GM12873 (cell line): ENCODE measurements around the gene ZNF662.

Source experiments
- TF ChIP-seq, protein P1 (sequence below): IDR thresholded peaks from 2 replicates; pipeline ENCODE4 v1.5.1; 2012; ENCODE audit warnings: low read depth, mild to moderate bottlenecking, moderate library complexity, low read length, control low read depth; ENCODE audit not compliant: insufficient read depth; ENCODE audit errors: missing control alignments

The ZNF662 gene

DNA sequence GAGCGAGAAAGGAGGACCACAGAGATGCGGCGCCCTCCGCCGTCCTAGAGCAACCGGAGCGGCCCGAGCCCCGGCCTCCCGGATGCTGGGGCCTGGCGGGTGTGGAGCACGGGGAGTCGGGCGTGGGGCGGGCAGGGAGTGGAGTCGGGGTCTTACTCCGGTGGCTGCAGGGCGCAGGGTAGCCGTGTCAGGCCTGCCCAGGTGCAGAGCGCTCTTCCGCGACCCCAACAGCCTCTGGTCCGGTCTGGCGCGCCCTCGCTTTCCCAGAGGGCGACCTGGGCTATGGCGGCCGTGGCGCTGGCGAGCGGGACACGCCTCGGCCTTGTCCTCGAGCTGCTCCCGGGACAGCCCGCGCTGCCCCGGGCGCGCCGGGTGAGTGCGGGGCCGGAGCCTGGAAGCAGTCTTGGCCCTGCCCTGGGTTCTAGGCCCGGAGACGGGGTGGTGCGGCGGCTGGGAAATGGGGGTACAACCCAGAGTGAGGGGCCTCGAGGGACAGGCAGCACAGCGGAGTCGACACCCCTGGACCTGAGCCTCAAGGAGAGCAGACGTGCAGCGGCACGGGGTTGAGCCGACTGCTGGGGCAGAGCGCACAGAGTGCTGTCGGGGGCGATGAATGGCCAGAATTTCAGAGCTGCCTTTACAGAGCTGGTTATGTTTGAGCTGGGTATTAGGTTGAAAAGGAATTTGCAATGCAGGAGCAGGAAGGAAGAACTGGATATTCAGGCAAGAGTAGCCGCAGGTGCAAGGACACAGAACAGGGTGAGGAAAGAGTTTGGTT, at the start of gene ZNF662:
Gene ZNF662 (plus strand): TSS at position 73 of the 778 bp plus-strand sequence. CDS start 1,973 bp downstream, outside the sequence.
- TF ChIP-seq, protein P1, sequence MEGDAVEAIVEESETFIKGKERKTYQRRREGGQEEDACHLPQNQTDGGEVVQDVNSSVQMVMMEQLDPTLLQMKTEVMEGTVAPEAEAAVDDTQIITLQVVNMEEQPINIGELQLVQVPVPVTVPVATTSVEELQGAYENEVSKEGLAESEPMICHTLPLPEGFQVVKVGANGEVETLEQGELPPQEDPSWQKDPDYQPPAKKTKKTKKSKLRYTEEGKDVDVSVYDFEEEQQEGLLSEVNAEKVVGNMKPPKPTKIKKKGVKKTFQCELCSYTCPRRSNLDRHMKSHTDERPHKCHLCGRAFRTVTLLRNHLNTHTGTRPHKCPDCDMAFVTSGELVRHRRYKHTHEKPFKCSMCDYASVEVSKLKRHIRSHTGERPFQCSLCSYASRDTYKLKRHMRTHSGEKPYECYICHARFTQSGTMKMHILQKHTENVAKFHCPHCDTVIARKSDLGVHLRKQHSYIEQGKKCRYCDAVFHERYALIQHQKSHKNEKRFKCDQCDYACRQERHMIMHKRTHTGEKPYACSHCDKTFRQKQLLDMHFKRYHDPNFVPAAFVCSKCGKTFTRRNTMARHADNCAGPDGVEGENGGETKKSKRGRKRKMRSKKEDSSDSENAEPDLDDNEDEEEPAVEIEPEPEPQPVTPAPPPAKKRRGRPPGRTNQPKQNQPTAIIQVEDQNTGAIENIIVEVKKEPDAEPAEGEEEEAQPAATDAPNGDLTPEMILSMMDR: no peak

DNA sequence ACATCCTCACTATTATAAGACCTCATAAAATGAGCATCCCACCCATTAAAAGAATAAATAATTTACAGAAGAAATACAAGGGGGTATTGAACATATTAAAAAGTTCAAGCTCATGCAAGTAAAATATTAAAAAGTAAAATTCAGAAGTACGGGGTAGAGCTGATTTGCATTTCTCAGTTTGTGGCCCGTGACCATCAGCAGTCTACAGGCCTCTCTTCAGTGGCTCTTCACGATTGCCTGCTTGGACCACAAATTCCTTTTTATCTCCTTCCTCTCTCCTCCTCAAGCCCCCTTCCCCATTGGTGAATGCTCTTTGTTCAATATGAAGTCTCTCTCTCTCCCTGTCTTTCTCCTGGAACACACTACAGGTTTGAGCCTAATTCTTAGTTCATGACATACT, 49.4 kb upstream of the ZNF662 start:
- TF ChIP-seq, protein P1: no peak

DNA sequence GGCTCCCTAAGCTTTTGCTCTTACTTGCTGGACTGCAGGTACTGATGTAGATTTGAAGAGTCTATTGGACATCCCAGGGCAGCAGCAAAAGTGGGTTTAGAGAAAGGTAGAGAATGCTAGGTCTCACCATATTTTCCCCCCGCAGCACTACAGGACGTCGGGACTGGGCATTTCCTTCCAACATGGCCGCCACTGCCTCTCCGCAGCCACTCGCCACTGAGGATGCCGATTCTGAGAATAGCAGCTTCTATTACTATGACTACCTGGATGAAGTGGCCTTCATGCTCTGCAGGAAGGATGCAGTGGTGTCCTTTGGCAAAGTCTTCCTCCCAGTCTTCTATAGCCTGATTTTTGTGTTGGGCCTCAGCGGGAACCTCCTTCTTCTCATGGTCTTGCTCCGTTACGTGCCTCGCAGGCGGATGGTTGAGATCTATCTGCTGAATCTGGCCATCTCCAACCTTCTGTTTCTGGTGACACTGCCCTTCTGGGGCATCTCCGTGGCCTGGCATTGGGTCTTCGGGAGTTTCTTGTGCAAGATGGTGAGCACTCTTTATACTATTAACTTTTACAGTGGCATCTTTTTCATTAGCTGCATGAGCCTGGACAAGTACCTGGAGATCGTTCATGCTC, 41.5 kb upstream of the ZNF662 start:
- TF ChIP-seq, protein P1: no peak

DNA sequence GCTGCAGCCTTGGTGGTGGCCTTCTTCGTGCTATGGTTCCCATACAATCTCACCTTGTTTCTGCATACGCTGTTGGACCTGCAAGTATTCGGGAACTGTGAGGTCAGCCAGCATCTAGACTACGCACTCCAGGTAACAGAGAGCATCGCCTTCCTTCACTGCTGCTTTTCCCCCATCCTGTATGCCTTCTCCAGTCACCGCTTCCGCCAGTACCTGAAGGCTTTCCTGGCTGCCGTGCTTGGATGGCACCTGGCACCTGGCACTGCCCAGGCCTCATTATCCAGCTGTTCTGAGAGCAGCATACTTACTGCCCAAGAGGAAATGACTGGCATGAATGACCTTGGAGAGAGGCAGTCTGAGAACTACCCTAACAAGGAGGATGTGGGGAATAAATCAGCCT, 40.7 kb upstream of the ZNF662 start:
- TF ChIP-seq, protein P1: no peak

DNA sequence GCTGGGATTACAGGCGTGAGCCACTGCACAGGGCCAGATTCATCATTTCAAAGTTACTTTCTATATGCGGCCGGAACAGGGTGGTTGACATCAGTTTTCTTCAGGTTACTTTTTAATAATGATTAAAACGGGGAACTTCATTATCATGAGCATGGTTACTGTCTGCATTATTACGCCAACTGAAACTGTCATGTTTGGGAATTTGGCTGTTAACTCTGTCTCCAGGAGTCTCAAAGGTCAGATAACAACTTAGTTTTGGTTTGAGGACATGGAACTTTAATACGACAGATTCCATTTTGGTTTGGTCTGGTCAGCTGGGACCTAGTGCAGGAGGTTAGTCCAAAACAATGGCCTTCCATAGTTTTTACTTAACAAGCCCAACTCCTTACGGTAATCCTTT, 38.8 kb upstream of the ZNF662 start:
- TF ChIP-seq, protein P1: no peak

DNA sequence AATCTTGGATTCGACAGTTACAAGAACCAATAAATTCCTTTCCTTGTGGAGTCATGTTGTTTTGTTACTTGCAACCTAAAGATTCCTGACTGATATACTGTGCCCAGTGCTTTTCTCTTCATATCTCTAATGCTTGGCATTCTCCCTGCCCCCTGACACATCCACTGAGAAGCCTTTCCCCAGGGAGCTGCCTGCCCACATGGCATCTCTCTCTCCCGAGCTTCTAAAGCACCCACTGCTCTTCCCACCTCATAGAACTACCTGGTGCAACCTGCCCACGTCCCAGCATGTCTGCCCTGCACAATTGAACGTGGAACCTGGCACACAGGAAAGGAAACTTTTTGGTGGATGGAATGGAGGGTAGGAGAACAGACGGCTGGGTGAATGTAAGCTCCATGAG, 37.1 kb upstream of the ZNF662 start:
- TF ChIP-seq, protein P1: no peak

DNA sequence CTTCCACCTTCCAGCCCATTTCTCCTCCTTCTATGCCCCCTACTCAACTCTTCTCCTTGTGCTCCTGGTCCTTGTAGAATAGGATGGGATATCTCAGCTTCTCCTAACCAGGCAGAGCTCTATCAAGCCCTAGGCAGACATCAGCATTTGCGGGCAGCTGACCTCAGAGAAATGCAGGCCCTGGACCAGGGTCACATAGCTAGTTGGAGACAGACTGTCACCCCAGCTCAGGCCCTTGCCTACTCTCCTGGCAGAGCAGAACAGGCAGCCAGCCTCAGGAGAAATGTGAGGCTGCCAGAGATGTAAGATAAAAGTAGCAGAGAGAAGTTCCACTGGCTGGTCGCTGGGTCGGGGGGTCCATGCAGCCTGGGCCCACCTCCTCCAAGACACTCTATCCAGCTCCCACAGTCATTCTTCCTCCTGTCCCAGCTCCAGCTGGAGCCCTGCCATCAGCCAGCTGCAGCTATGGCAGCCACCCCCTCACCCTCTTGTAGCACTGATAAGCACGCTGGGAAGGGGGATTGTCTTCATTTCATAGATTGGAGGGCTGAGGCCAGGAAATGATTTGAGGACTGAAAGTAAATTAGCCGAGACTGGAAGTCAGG, 34.2 kb upstream of the ZNF662 start:
- TF ChIP-seq, protein P1: no peak
